H1 (cell line): ENCODE results near the gene MIER1. TPM values are rescaled to one million over a fixed set of nuclear protein-coding genes. Genes with fewer than 3 reads are reported as not detected.

ENCODE experiments used
- CTCF ChIA-PET: fragments of 300-600 bp; sonication (Branson Sonifier 250); formaldehyde crosslinking; loops from one replicate; lab custom pipeline; 2021; ENCODE audit not compliant: partially characterized antibody; lab: Charles Lee
- POLR2A ChIA-PET: fragments of 300-600 bp; sonication (Branson Sonifier 250); formaldehyde crosslinking; loops from one replicate; lab custom pipeline; 2021; ENCODE audit warnings: inconsistent platforms; ENCODE audit not compliant: partially characterized antibody; lab: Charles Lee
- DNase-seq, 2 experiments: peaks; one replicate each; pipeline versions ENCODE4 v3.0.0 to v3.0.0-alpha.2; 2010 to 2022; ENCODE audit warnings: low spot score in 2 of 2, low read depth in 1 of 2, mixed read lengths in 1 of 2
- FAIRE-seq: peaks from 2 replicates; lab custom pipeline; 2011; peaks lifted over from hg19 to GRCh38; lab: Jason Lieb, UNC
- H2AFZ ChIP-seq: 2 replicates; pipeline ENCODE4 v1.8.1; 2012; ENCODE audit warnings: low read length, inconsistent platforms
- H2AK5ac ChIP-seq: 2 replicates; pipeline ENCODE4 v1.6.1; 2013; ENCODE audit warnings: low read depth, low read length
- H2BK120ac ChIP-seq: replicated peaks from 2 replicates; pipeline ENCODE3; 2013; ENCODE audit warnings: low read depth, low read length, inconsistent platforms
- H2BK12ac ChIP-seq: 2 replicates; pipeline ENCODE4 v1.6.1; 2013; ENCODE audit warnings: low read depth, low read length
- H2BK15ac ChIP-seq: 2 replicates; pipeline ENCODE4 v1.6.1; 2013; ENCODE audit warnings: low read length
- H2BK20ac ChIP-seq: 2 replicates; pipeline ENCODE4 v1.6.1; 2013; ENCODE audit warnings: low read length
- H2BK5ac ChIP-seq: 2 replicates; pipeline ENCODE4 v1.6.1; 2013; ENCODE audit warnings: low read depth, low read length
- H3K14ac ChIP-seq: 2 replicates; pipeline ENCODE4 v1.6.1; 2013; ENCODE audit warnings: inconsistent platforms; ENCODE audit not compliant: insufficient read length
- H3K18ac ChIP-seq: 2 replicates; pipeline ENCODE4 v1.6.1; 2013; ENCODE audit warnings: low read length; ENCODE audit errors: extremely low read depth
- H3K23ac ChIP-seq: 2 replicates; pipeline ENCODE4 v1.6.1; 2013; ENCODE audit warnings: inconsistent platforms; ENCODE audit not compliant: insufficient read length
- H3K23me2 ChIP-seq: 2 replicates; pipeline ENCODE4 v1.6.1; 2013; ENCODE audit warnings: low read depth, low read length
- H3K27ac ChIP-seq: 2 replicates; pipeline ENCODE4 v1.6.1; 2011; ENCODE audit warnings: low read depth, low read length, inconsistent platforms
- H3K27me3 ChIP-seq, 4 experiments: replicated peaks in 1 of 4; 1 replicate in 1 of 4; 2 replicates in 3 of 4; pipeline versions ENCODE4 v1.6.1 to v1.8.1; 2011 to 2013; ENCODE audit warnings: low read length in 3 of 4, mild to moderate bottlenecking in 3 of 4, inconsistent platforms in 2 of 4, mixed read lengths in 2 of 4, moderate library complexity in 1 of 4; ENCODE audit not compliant: control insufficient read depth in 3 of 4, insufficient read depth in 3 of 4; ENCODE audit errors: extremely low read depth in 1 of 4
- H3K36me3 ChIP-seq, 4 experiments: 2 replicates each; pipeline versions ENCODE4 v1.6.1 to v1.8.1; 2011 to 2013; ENCODE audit warnings: mild to moderate bottlenecking in 4 of 4, low read length in 3 of 4, moderate library complexity in 2 of 4, control low read depth in 1 of 4, inconsistent platforms in 1 of 4; ENCODE audit not compliant: insufficient read depth in 4 of 4, control insufficient read depth in 2 of 4
- H3K4ac ChIP-seq: replicated peaks from 2 replicates; pipeline ENCODE3; 2013; ENCODE audit warnings: low read length, low read depth, mixed read lengths, inconsistent platforms; ENCODE audit not compliant: insufficient read length
- H3K4me1 ChIP-seq, 4 experiments: replicated peaks in 1 of 4; 1 replicate in 1 of 4; 2 replicates in 3 of 4; pipeline versions ENCODE4 v1.6.1 to v1.8.1; 2011 to 2013; ENCODE audit warnings: low read length in 3 of 4, inconsistent platforms in 2 of 4, mixed read lengths in 1 of 4; ENCODE audit not compliant: insufficient read depth in 4 of 4, control insufficient read depth in 3 of 4
- H3K4me2 ChIP-seq, 2 experiments: 2 replicates each; pipeline versions ENCODE4 v1.6.1 to v1.8.1; 2011 to 2013; ENCODE audit warnings: low read depth in 2 of 2, low read length in 2 of 2, control low read depth in 1 of 2, inconsistent platforms in 1 of 2, mild to moderate bottlenecking in 1 of 2; ENCODE audit not compliant: insufficient read depth in 1 of 2
- H3K4me3 ChIP-seq, 4 experiments: fragments of 200-600, 300-600 bp in 1 of 4; sonication (generic), shearing (Covaris generic), sonication (Bioruptor Twin) in 1 of 4; 2 replicates each; pipeline versions ENCODE4 v1.5.1 to v1.8.1; 2011 to 2016; ENCODE audit warnings: low read length in 4 of 4, low read depth in 3 of 4, control low read depth in 2 of 4, inconsistent platforms in 2 of 4, mild to moderate bottlenecking in 2 of 4, mixed read lengths in 1 of 4, moderate library complexity in 1 of 4; ENCODE audit not compliant: insufficient read depth in 2 of 4; ENCODE audit errors: extremely low read depth in 1 of 4
- H3K56ac ChIP-seq: replicated peaks from 2 replicates; pipeline ENCODE3; 2013; ENCODE audit warnings: low read depth, mild to moderate bottlenecking, mixed read lengths, low read length, inconsistent platforms; ENCODE audit not compliant: insufficient read length
- H3K79me1 ChIP-seq: 2 replicates; pipeline ENCODE4 v1.6.1; 2013; ENCODE audit warnings: low read depth, low read length, control low read depth
- H3K79me2 ChIP-seq, 2 experiments: 2 replicates each; pipeline versions ENCODE4 v1.6.1 to v1.8.1; 2012 to 2013; ENCODE audit warnings: low read length in 2 of 2, mild to moderate bottlenecking in 2 of 2, inconsistent platforms in 1 of 2; ENCODE audit not compliant: insufficient read depth in 2 of 2, control insufficient read depth in 1 of 2
- H3K9ac ChIP-seq, 4 experiments: replicated peaks in 1 of 4; 1 replicate in 1 of 4; 2 replicates in 3 of 4; pipeline versions ENCODE4 v1.6.1 to v1.8.1; 2011 to 2013; ENCODE audit warnings: low read depth in 3 of 4, low read length in 3 of 4, control low read depth in 2 of 4, mild to moderate bottlenecking in 2 of 4, moderate library complexity in 2 of 4, inconsistent platforms in 1 of 4; ENCODE audit errors: extremely low read depth in 1 of 4
- H3K9me3 ChIP-seq, 2 experiments: 2 replicates each; pipeline versions ENCODE4 v1.6.1 to v1.8.1; 2012 to 2013; ENCODE audit warnings: mild to moderate bottlenecking in 2 of 2, moderate library complexity in 2 of 2, control low read depth in 1 of 2, inconsistent platforms in 1 of 2, low read depth in 1 of 2, low read length in 1 of 2, mixed read lengths in 1 of 2; ENCODE audit not compliant: insufficient read depth in 2 of 2
- H4K20me1 ChIP-seq, 2 experiments: replicated peaks in 1 of 2; 2 replicates each; pipeline versions ENCODE3 to v1.8.1; 2011 to 2013; ENCODE audit warnings: inconsistent platforms in 2 of 2, low read length in 2 of 2, mild to moderate bottlenecking in 1 of 2; ENCODE audit not compliant: insufficient read depth in 2 of 2, control insufficient read depth in 1 of 2
- H4K5ac ChIP-seq: 2 replicates; pipeline ENCODE4 v1.6.1; 2013; ENCODE audit warnings: low read length, low read depth, mixed read lengths, inconsistent platforms; ENCODE audit not compliant: insufficient read length
- H4K8ac ChIP-seq: 2 replicates; pipeline ENCODE4 v1.8.0; 2013; ENCODE audit warnings: mild to moderate bottlenecking, moderate library complexity, low read length, inconsistent platforms; ENCODE audit not compliant: insufficient read depth; ENCODE audit errors: extremely low read depth
- H4K91ac ChIP-seq: replicated peaks from 2 replicates; pipeline ENCODE3; 2013; ENCODE audit warnings: low read length, mixed read lengths, inconsistent platforms; ENCODE audit not compliant: insufficient read length
- ATF2 ChIP-seq: IDR thresholded peaks from 2 replicates; pipeline ENCODE4 v1.6.1; 2012; ENCODE audit warnings: low read length, inconsistent platforms
- CBX8 ChIP-seq: fragments of 300-800, 300-1000 bp; sonication (generic); IDR thresholded peaks from 2 replicates; pipeline ENCODE4 v1.7.1; 2016; ENCODE audit warnings: low read depth, low read length, borderline replicate concordance
- CEBPB ChIP-seq: IDR thresholded peaks from 2 replicates; pipeline ENCODE4 v1.6.1; 2012; ENCODE audit warnings: low read depth, low read length
- CTBP2 ChIP-seq: IDR thresholded peaks from 2 replicates; pipeline ENCODE4 v1.7.0; 2011; ENCODE audit warnings: borderline replicate concordance, mild to moderate bottlenecking, moderate library complexity, mixed read lengths, low read length; ENCODE audit not compliant: insufficient read depth, insufficient read length
- EGR1 ChIP-seq: IDR thresholded peaks from 2 replicates; pipeline ENCODE4 v1.6.1; 2011; ENCODE audit warnings: low read depth, low read length, borderline replicate concordance
- GTF2F1 ChIP-seq: IDR thresholded peaks from 2 replicates; pipeline ENCODE4 v1.6.1; 2012; ENCODE audit warnings: low read depth, low read length, improper control_type of control experiment, borderline replicate concordance
- JUND ChIP-seq: IDR thresholded peaks from 2 replicates; pipeline ENCODE4 v1.6.1; 2011; ENCODE audit warnings: mild to moderate bottlenecking, improper control_type of control experiment, low read length
- NANOG ChIP-seq: IDR thresholded peaks from 2 replicates; pipeline ENCODE4 v1.6.1; 2011; ENCODE audit warnings: low read length, low read depth, mild to moderate bottlenecking, inconsistent platforms; ENCODE audit not compliant: insufficient read depth, poor library complexity, severe bottlenecking
- POLR2A ChIP-seq, 2 experiments: IDR thresholded peaks; 1 replicate in 1 of 2; 2 replicates in 1 of 2; pipeline ENCODE4 v1.6.1; 2011; ENCODE audit warnings: low read depth in 2 of 2, low read length in 2 of 2, mild to moderate bottlenecking in 2 of 2; ENCODE audit errors: control extremely low read depth in 1 of 2
- RXRA ChIP-seq: IDR thresholded peaks from 2 replicates; pipeline ENCODE4 v1.6.1; 2011; ENCODE audit warnings: low read depth, mild to moderate bottlenecking, low read length, moderate library complexity; ENCODE audit not compliant: insufficient read depth
- YY1 ChIP-seq: IDR thresholded peaks from 2 replicates; pipeline ENCODE4 v1.6.1; 2011; ENCODE audit warnings: low read depth, mild to moderate bottlenecking, low read length
- WGBS, 2 experiments: shearing (Covaris generic) in 1 of 2; methylation state at CpG; one replicate each; pipeline versions ENCODE4 v1.1.6 to v1.1.7; 2013 to 2015; ENCODE audit warnings: low lambda C conversion rate in 2 of 2, mixed read lengths in 2 of 2, inconsistent platforms in 1 of 2, low coverage in 1 of 2, missing lambda C conversion rate in 1 of 2; ENCODE audit not compliant: insufficient replicate concordance in 2 of 2, insufficient coverage in 1 of 2, insufficient read length in 1 of 2; ENCODE audit errors: extremely low coverage in 1 of 2, missing lambda C conversion rate in 1 of 2; 5-methylcytosine and 5-hydroxymethylcytosine counted together
- polyA plus RNA-seq, 7 experiments: library from polyadenylated mRNA; depleted of rRNA in 3 of 7; stranded (reverse) in 5 of 7; unstranded in 2 of 7; fragments of >200 nt in 5 of 7; fragments of 200-250 nt in 2 of 7; gene quantifications; 1 replicate in 5 of 7; 2 replicates in 1 of 7; 4 replicates in 1 of 7; pipeline versions ENCODE4 v1.2.1 to v1.2.3, GENCODE V29; 2011 to 2013; ENCODE audit warnings: missing spikeins in 2 of 7, mixed read lengths in 2 of 7
- total RNA-seq: library from RNA; stranded (reverse); fragmentation: NEBNext Ultra II Directional; extraction: Animal tissue kit (Norgen Biotek cat#: 25700); gene quantifications from 2 replicates; pipeline ENCODE4 v1.2.1, GENCODE V29; 2021

MIER1 gene
- total and polyA plus RNA-seq, 2 of the 8 experiments (the other 6 are each of a cell fraction or from before 2014, with no cell fraction given) = 5.2 to 33.5 TPM

DNA sequence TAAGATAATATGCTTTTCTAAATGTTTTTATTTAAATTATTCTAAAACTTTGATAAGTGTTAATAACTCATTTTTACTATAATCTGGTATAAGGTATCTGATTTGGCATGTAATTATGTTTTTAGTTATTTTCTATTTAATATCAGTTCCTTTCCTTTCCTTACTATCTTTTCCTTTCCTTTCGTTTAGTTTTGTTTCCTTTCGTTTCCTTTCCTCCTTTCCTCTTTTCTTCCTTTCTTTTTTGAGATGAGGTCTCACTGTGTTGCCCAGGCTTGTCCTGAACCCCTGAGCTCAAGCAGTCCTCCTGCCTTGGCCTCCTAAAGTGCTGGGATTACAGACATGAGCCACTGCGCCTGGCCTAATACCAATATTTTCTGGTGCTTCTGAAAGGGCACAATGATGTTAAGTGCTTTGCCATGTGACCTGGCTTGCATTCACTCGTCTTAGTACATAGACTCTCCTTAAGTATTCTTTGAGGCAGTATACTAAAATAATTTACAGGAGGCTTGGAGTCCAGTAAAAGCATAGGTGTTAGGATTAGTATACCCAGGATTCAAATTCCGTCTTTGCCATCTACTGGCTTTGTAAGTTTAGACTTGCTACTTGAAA is 18.7 kb downstream of the MIER1 start:
- Histone ChIP-seq H4K91ac (no peak overlapping the region), H2BK12ac (no peak overlapping the region), H3K79me2 (peaks cover 0 to 43% of the 10 kb centered on the region in 2 experiments; a peak in 2 of 4 replicates), H3K9ac (no peak overlapping the region; a peak in 1 of 7 replicates), H2AK5ac (no peak overlapping the region), H3K4me1 (peaks cover 0 to 2% (median 0%) of the 10 kb centered on the region in 4 experiments; a peak in 1 of 7 replicates), H3K18ac (no peak overlapping the region), H3K79me1 (no peaks in the 10 kb centered on the region; the same call in 1 of the 2 replicates), H3K4ac (no peak overlapping the region), H2BK20ac (no peak overlapping the region), H2BK120ac (no peak overlapping the region), H3K23ac (no peak overlapping the region), H2BK15ac (no peak overlapping the region), H3K4me2 (no peak overlapping the region), H4K5ac (no peak overlapping the region), H3K56ac (no peak overlapping the region), H3K27ac (no peak overlapping the region), H3K27me3 (no peaks in the 10 kb centered on the region), H3K23me2 (no peaks in the 10 kb centered on the region), H3K14ac (no peak overlapping the region), H4K20me1 (no peaks in the 10 kb centered on the region), H3K36me3 (peaks cover 0 to 34% (median 9%) of the 10 kb centered on the region in 4 experiments; a peak in 3 of 8 replicates), H2BK5ac (no peak overlapping the region), H3K9me3 (no peaks in the 10 kb centered on the region), H2AFZ (no peak overlapping the region), H4K8ac (no peak overlapping the region), H3K4me3 (no peak overlapping the region)
- FAIRE-seq (no peak), DNase-seq (no peak)
- POLR2A ChIA-PET = interaction anchor here (1.0 kb wide), 1 partner anchor 13 kb away, joined by 5 read pairs; no protein-coding TSS in a partner anchor
- 92% methylated on average over 5 of the region's 5 CpGs; no CpG with 5 or more reads in 1 of the 2 experiments for WGBS, 2 experiments
- CTCF ChIA-PET = interaction anchor here (0.7 to 1.2 kb wide), 2 partner anchors 13 to 325 kb away, joined by 3 to 4 read pairs; no protein-coding TSS in a partner anchor
- TF ChIP-seq NANOG (no peak), CBX8 (no peak), YY1 (no peak), CTBP2 (no peak), GTF2F1 (no peak), CEBPB (no peak), RXRA (no peak), EGR1 (no peak), POLR2A (IDR thresholded peaks at IDR 0.05; ENCODE audit: control extremely low read depth in 1 of 2, low read depth in 2 of 2, low read length in 2 of 2) (no peak), JUND (no peak), ATF2 (no peak)
